Hepatocyte (in vitro differentiated cells): ENCODE results near the gene CDH4.

Experiments used
- CTCF ChIP-seq: fragments of 200-600 bp; sonication (generic); IDR thresholded peaks from 2 replicates; pipeline ENCODE4 v1.5.1; 2016; ENCODE audit warnings: antibody characterized with exemption, mild to moderate bottlenecking; ENCODE audit not compliant: poor library complexity
- EZH2 ChIP-seq: fragments of 200-600 bp; sonication (generic); IDR thresholded peaks from 2 replicates; pipeline ENCODE4 v1.6.1; 2016; ENCODE audit warnings: antibody characterized with exemption, mild to moderate bottlenecking, borderline replicate concordance

GRCh38 chr20:61652146-61652545 lies 400.1 kb downstream of the CDH4 start:
- TF ChIP-seq CTCF (no peak), EZH2 (no peak)
